ENCODE measurements around the gene SORBS1. TPM values are rescaled to one million over a fixed set of nuclear protein-coding genes. Genes with fewer than 3 reads are reported as not detected.

The SORBS1 gene
- total RNA-seq, 1 donor from 2014 or later = 896 TPM

GRCh38 chr10:95456516-95456915 lies 104.7 kb downstream of the SORBS1 start:
- Histone ChIP-seq H3K36me3 (no peaks in the 10 kb centered on the region), H3K9me3 (replicated peaks) (no peaks in the 10 kb centered on the region), H3K4me3 (no peak overlapping the region), H3K4me1 (peaks cover 87% of the 10 kb centered on the region), H3K27ac (replicated peaks) (peak overlapping the region; percentile 92), H3K27me3 (ENCODE audit: low read depth) (no peaks in the 10 kb centered on the region)
- intact Hi-C loops (cut with micrococcal nuclease) = no loop called here
- peak; percentile 40 for TF ChIP-seq CTCF (IDR thresholded peaks at IDR 0.05; ENCODE audit: borderline replicate concordance)
- DNase-seq = no peak

GRCh38 chr10:95454940-95455339 lies 106.2 kb downstream of the SORBS1 start:
- peak overlapping the region; percentile 92 for H3K27ac ChIP-seq (replicated peaks)
- H3K27me3 ChIP-seq (ENCODE audit: low read depth) = no peaks in the 10 kb centered on the region
- no peak for TF ChIP-seq CTCF (IDR thresholded peaks at IDR 0.05; ENCODE audit: borderline replicate concordance)
- H3K4me1 ChIP-seq = peaks cover 87% of the 10 kb centered on the region
- DNase-seq = no peak
- H3K36me3 ChIP-seq = no peaks in the 10 kb centered on the region
- H3K9me3 ChIP-seq (replicated peaks) = no peaks in the 10 kb centered on the region
- intact Hi-C loops (cut with micrococcal nuclease) = no loop called here
- no peak overlapping the region for H3K4me3 ChIP-seq

- no peak for DNase-seq
- H3K27ac ChIP-seq (replicated peaks) = peak overlapping the region; percentile 92
- H3K4me1 ChIP-seq = peaks cover 87% of the 10 kb centered on the region
- intact Hi-C loops (cut with micrococcal nuclease) = no loop called here
- no peaks in the 10 kb centered on the region for H3K9me3 ChIP-seq (replicated peaks)
- H3K27me3 ChIP-seq (ENCODE audit: low read depth) = no peaks in the 10 kb centered on the region
- H3K36me3 ChIP-seq = no peaks in the 10 kb centered on the region
- no peak for TF ChIP-seq CTCF (IDR thresholded peaks at IDR 0.05; ENCODE audit: borderline replicate concordance)
- no peak overlapping the region for H3K4me3 ChIP-seq
Measured at GRCh38 chr10:95454356-95454755, 106.8 kb downstream of the SORBS1 start.

- Histone ChIP-seq H3K27ac (replicated peaks) (peak overlapping the region; percentile 92), H3K27me3 (ENCODE audit: low read depth) (no peaks in the 10 kb centered on the region), H3K4me1 (peaks cover 87% of the 10 kb centered on the region), H3K4me3 (peak overlapping the region; percentile 0), H3K36me3 (no peaks in the 10 kb centered on the region), H3K9me3 (replicated peaks) (no peaks in the 10 kb centered on the region)
- intact Hi-C loops (cut with micrococcal nuclease) = no loop called here
- no peak for DNase-seq
- TF ChIP-seq CTCF (IDR thresholded peaks at IDR 0.05; ENCODE audit: borderline replicate concordance) = no peak
Measured at GRCh38 chr10:95451568-95452524, 109.3 kb downstream of the SORBS1 start.

- intact Hi-C loops (cut with micrococcal nuclease) = no loop called here
- Histone ChIP-seq H3K27ac (replicated peaks) (peak overlapping the region; percentile 92), H3K9me3 (replicated peaks) (no peaks in the 10 kb centered on the region), H3K36me3 (no peaks in the 10 kb centered on the region), H3K27me3 (ENCODE audit: low read depth) (no peaks in the 10 kb centered on the region), H3K4me1 (peaks cover 87% of the 10 kb centered on the region), H3K4me3 (peak overlapping the region; percentile 0)
- DNase-seq = no peak
- TF ChIP-seq CTCF (IDR thresholded peaks at IDR 0.05; ENCODE audit: borderline replicate concordance) = no peak
Measured at GRCh38 chr10:95451150-95451549, 110.0 kb downstream of the SORBS1 start.

Measured in left ventricle myocardium inferior (tissue), 1 donor.